Memory B cell (primary cell): ENCODE results near the gene DDAH1.
A peak's percentile ranks its signal among the peaks of the same experiment; 100 is the strongest.

Experiments
- ATAC-seq: fragments of 150-1000 bp; cut with Tn5 transposase; 2 replicates; pipeline ENCODE4 v1.10.0; 2021; ENCODE audit warnings: low read depth, mild to moderate bottlenecking, moderate library complexity
- DNase-seq, 2 donors: peaks; one replicate each; pipeline ENCODE4 v3.0.0; 2022; ENCODE audit warnings: low spot score in 2 of 2
- H3K27ac Mint-ChIP-seq: one replicate; pipeline ENCODE4 v1.8.0; 2022; ENCODE audit warnings: mild to moderate bottlenecking, moderate library complexity, mixed read lengths
- H3K27me3 Mint-ChIP-seq: one replicate; pipeline ENCODE4 v1.8.0; 2022; ENCODE audit warnings: mixed read lengths
- H3K36me3 Mint-ChIP-seq: one replicate; pipeline ENCODE4 v1.8.0; 2022; ENCODE audit warnings: mild to moderate bottlenecking, mixed read lengths
- H3K4me1 Mint-ChIP-seq: one replicate; pipeline ENCODE4 v1.8.0; 2022; ENCODE audit warnings: mixed read lengths
- H3K4me3 Mint-ChIP-seq: one replicate; pipeline ENCODE4 v1.8.0; 2022; ENCODE audit warnings: mild to moderate bottlenecking, moderate library complexity, mixed read lengths
- H3K9me3 Mint-ChIP-seq: one replicate; pipeline ENCODE4 v1.8.0; 2022; ENCODE audit warnings: mixed read lengths

DDAH1 gene

DNA sequence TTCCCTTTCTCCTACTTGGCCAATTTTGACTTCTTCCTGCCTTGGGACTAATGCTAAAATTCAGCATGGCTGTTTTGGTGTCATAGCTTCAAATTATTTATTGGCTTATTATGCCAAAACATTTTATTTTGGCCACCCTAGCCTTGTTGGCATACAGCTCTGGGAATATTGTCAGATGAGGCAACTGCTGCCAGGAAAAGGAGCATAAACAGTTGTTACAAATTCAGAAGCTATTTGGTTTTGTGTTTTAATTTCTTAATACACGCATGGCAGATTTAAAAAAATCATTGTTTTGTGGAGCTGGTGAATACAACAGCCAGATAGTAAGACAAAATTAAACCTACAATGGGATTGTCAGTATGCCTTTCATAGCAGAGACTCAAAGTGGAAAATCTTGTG lies 121.7 kb downstream of the DDAH1 start:
- Mint-ChIP-seq H3K27me3 (no peaks in the 10 kb centered on the region), H3K36me3 (peaks cover 13% of the 10 kb centered on the region)

DNA sequence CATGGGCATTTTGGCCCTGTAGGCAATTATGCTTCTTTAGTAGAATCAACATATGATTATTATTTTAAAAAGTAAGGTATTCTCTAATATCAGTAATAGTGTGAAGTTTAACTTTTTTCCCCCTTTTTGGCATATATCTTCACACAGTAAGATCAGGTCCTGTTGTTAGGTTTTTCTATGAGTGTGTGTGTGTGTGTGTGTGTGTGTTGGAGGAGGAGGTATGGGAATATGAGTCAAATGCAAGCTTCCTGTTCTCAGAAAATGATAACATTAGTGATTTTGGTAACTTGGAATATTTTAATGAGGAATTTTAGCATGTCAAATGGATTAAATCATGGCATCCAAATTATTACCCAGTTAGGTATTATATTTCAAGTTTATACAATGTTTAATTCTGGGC lies 122.8 kb downstream of the DDAH1 start:
- Mint-ChIP-seq H3K4me3 (no peak overlapping the region), H3K36me3 (peaks cover 16% of the 10 kb centered on the region), H3K27me3 (no peaks in the 10 kb centered on the region), H3K27ac (no peak overlapping the region), H3K9me3 (no peaks in the 10 kb centered on the region), H3K4me1 (peaks cover 3% of the 10 kb centered on the region)
- no peak for DNase-seq
- no peak for ATAC-seq

More for the DNA sequence above, 121.7 kb downstream of the DDAH1 start:
- Mint-ChIP-seq H3K4me1 (no peaks in the 10 kb centered on the region), H3K9me3 (no peaks in the 10 kb centered on the region), H3K27ac (no peak overlapping the region), H3K4me3 (no peak overlapping the region)
- no peak for ATAC-seq
- DNase-seq: no peak

DNA sequence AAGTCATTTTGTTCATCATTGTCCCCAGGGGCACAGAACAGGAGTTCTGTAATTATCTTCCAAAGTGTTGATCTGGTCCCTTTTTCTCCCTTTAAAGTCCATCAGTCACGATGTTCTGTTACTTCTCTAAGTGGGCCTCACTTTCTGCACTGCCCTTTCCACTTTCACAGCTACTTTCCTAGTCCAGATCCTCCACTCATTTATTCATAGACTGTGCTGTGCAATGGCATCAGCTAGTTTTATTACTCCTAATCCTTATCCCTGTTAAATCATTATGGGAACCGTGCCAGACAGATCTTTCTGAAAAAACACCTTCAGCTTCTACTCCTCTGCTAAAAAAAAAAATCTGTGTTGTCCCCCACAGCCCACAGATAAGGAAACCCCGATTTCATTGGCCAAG lies 124.5 kb downstream of the DDAH1 start:
- no peaks in the 10 kb centered on the region for H3K9me3 Mint-ChIP-seq
- no peak for DNase-seq
- no peak for ATAC-seq

DNA sequence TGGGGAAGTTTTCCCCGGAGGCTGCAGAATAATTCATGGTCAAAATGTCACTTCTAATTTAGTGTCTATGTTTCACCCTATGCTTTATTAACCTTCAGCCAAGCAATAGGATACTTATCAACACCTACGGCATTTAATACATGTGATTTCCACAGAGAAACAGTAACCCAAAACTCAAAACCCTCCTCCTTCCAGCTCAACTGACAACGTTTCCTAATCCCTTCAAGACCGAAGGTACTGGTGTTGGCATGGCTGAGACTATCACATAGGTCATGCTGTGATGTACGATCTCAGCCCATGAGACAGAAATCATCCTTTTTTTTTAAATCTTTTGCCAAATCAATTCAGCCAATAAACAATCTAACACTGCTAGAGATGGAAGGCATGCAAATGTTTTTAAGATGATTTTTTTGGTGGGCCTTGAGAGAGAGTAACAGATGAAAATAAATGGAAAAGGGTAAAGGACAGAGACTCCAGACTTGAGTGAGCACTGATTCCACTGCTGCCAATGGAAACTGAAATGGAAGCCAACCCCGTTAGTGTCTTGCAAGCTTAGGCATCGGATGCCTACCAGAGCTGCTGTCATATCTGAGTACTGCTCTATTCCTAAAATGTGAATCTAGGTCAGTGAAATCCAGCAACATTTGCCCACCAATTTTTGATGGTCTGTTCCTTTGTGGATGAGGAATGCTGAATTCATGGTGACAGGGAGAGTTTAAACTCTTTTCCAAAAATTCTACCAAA lies 125.1 kb downstream of the DDAH1 start:
- ATAC-seq: no peak
- no peak overlapping the region for H3K4me3 Mint-ChIP-seq
- peaks cover 14% of the 10 kb centered on the region for H3K36me3 Mint-ChIP-seq
- no peaks in the 10 kb centered on the region for H3K27me3 Mint-ChIP-seq
- H3K27ac Mint-ChIP-seq: no peak overlapping the region
- H3K9me3 Mint-ChIP-seq: no peaks in the 10 kb centered on the region
- DNase-seq: no peak
- H3K4me1 Mint-ChIP-seq: peaks cover 8% of the 10 kb centered on the region

More for the DNA sequence above, 124.5 kb downstream of the DDAH1 start:
- Mint-ChIP-seq H3K4me3 (no peak overlapping the region), H3K4me1 (peaks cover 3% of the 10 kb centered on the region), H3K27me3 (no peaks in the 10 kb centered on the region), H3K27ac (no peak overlapping the region), H3K36me3 (peaks cover 15% of the 10 kb centered on the region)

DNA sequence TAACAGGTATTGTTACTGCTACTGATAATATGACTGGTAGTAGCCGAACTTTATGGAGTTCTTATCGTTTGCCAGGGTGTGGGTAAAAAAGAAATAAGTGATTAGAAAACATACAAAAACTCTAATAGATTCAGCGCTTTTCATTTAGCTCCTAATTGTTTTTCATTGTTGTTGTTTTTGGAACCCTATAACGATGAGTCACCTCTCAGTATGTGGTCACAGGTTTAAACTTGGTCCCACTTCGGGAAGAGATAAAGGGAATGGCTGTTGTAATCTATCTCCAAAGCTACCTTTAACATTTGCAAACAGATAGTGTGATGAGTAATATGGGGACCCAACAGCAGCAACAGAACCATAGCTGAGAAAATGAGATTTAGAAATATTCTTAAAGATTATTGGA lies 125.9 kb downstream of the DDAH1 start:
- Mint-ChIP-seq H3K4me3 (no peak overlapping the region), H3K27me3 (no peaks in the 10 kb centered on the region), H3K27ac (no peak overlapping the region), H3K4me1 (peaks cover 10% of the 10 kb centered on the region), H3K9me3 (no peaks in the 10 kb centered on the region), H3K36me3 (peaks cover 13% of the 10 kb centered on the region)
- ATAC-seq (no peak), DNase-seq (no peak)

DNA sequence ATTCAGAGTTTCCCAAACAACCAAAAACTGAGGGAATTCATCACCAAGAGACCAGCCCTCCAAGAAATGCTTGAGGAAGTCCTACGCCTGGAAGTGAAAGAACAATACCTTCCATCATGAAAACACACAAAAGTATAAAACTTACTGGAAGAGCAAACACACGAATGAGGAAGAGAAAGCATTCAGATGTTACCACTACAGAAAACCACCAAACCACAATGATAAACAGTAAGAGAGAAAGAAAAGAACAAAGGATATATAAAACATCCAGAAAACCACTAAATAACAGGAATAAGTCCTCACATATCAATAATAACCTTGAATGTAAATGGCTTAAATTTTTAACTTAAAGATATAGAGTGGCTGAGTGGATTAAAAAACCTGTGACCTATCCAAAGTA lies 130.0 kb downstream of the DDAH1 start:
- H3K36me3 Mint-ChIP-seq: peaks cover 17% of the 10 kb centered on the region
- ATAC-seq: peak; percentile 77
- H3K4me1 Mint-ChIP-seq: peaks cover 28% of the 10 kb centered on the region
- H3K9me3 Mint-ChIP-seq: peaks cover 6% of the 10 kb centered on the region
- peak overlapping the region; percentile 3 for H3K4me3 Mint-ChIP-seq
- DNase-seq: no peak
- no peak overlapping the region for H3K27ac Mint-ChIP-seq
- H3K27me3 Mint-ChIP-seq: no peaks in the 10 kb centered on the region

DNA sequence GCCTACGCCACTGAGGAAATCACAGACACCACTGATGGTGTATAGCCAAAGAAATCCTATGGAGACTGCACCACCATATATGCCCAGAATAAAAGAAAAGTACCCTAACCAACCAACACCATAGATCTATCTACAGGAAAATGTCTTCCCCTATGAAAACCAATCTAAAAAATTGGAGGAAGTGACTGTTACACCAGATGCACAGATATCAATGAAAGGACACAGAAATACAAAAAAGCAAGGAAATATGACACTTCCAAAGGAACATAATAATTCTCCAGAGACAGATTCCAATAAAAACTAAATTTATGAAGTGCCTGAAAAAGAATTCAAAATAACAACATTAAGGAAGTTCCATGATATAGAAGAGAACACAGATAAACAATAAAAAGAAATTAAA lies 131.8 kb downstream of the DDAH1 start:
- peaks cover 29% of the 10 kb centered on the region for H3K4me1 Mint-ChIP-seq
- H3K27ac Mint-ChIP-seq: no peak overlapping the region
- no peak for ATAC-seq
- H3K4me3 Mint-ChIP-seq: no peak overlapping the region
- H3K36me3 Mint-ChIP-seq: peaks cover 16% of the 10 kb centered on the region
- DNase-seq: no peak
- peaks cover 6% of the 10 kb centered on the region for H3K9me3 Mint-ChIP-seq
- H3K27me3 Mint-ChIP-seq: no peaks in the 10 kb centered on the region

DNA sequence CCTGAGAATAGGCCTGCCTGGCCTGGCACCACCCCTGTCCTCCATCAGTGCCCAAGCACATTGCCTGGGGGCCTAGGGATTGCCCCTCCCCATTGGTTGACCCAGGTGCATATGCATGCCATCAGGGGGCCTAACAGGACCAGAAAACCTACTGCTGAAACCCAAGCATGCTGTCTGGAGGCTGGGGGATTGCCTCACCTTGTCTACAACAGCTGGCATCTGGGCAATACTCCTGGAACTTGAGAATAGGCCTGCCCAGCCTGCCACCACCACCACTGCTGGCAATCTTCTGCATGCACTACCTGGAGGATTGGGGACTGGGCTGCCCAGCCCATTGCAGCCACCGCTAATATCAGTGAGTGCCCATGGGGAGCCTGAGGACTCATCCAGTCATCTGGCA lies 132.4 kb downstream of the DDAH1 start:
- no peak for ATAC-seq
- no peaks in the 10 kb centered on the region for H3K27me3 Mint-ChIP-seq
- H3K9me3 Mint-ChIP-seq: peaks cover 6% of the 10 kb centered on the region

DNA sequence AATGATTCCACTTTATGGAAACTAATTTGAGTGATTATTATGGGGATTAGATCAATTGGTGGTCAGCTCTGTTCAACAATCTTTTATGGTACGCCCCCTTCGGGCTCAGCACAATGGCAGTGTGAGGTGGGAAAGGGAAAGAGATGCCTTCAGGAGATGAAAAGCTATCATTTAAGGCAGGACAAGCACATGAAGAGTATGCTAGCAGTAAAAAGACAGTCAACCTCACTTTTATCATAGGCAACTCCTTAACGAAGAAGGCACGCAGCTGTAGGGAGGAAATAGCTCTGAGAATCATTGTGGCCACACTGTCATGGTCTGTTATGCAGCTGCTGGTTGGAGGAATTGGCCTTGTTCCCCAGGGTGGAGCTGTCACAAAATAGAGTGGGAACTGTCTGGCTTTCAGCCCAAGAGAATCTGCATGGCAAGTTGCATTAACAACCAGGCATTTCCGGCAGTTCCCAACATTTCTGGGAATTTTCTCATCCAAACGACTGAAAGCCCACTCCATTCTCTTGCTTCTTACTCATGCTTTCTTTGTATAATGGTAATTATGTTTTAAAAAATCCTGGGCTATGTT lies 134.2 kb downstream of the DDAH1 start:
- H3K9me3 Mint-ChIP-seq: peaks cover 6% of the 10 kb centered on the region
- H3K27me3 Mint-ChIP-seq: no peaks in the 10 kb centered on the region
- peaks cover 15% of the 10 kb centered on the region for H3K36me3 Mint-ChIP-seq
- peak; percentile 76 for ATAC-seq
- no peak for DNase-seq
- no peak overlapping the region for H3K27ac Mint-ChIP-seq
- peaks cover 26% of the 10 kb centered on the region for H3K4me1 Mint-ChIP-seq
- no peak overlapping the region for H3K4me3 Mint-ChIP-seq

More for the DNA sequence above, 132.4 kb downstream of the DDAH1 start:
- Mint-ChIP-seq H3K4me3 (no peak overlapping the region), H3K4me1 (peaks cover 26% of the 10 kb centered on the region), H3K27ac (no peak overlapping the region), H3K36me3 (peaks cover 15% of the 10 kb centered on the region)
- no peak for DNase-seq

DNA sequence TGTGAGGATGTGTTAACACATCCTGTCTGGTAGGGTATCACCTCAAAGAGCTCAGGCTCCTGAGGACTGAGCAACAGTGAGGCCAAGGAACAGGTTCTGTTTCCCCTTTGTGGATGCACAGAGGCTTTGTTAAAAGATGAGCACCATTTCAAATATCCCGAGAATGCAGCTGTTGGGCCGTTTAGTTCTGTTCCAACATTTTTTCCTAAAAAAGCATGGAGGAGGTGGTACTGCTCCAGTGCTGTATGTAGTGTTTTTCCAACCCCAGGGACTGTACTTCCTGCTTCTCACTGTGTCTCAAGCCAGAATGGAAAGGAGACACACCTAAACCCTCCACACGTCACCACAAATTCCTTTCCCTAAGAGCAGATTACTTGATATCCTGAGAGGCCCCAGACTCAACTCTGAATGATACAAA lies 134.7 kb downstream of the DDAH1 start:
- Mint-ChIP-seq H3K27ac (no peak overlapping the region), H3K27me3 (no peaks in the 10 kb centered on the region), H3K4me3 (no peak overlapping the region), H3K4me1 (peaks cover 25% of the 10 kb centered on the region), H3K36me3 (peaks cover 15% of the 10 kb centered on the region), H3K9me3 (peaks cover 6% of the 10 kb centered on the region)
- DNase-seq: no peak
- no peak for ATAC-seq

DNA sequence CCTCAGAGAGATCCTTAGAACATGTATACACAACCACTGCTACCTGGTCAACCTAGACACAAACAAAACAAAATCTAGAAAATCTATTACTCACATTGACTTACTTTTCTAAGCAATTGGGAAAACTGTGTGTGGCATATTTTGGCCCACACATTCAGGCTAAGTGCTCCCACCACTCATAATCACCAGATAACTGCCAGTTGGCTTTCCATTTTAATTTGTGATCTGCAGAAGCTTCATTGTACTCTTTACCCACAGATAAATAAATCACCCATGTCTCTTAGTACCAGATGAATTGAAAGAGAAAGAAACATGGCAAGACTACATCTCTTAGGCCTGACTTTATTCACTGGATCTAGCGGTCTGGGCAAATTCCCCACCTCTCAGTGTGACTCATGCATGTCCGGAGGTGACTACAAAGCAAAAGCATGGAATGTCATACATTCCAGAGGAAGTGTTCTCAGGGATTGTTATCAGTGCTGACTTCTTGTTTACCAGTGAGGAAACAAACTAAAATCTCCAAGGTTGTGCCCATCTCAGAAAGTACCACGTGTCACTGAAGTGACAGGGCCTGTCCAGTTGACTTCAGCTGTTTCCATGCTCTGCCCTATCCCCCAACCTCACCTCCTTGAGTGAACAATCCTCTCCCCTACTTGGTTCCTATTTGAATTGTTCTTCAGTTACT lies 136.1 kb downstream of the DDAH1 start:
- peaks cover 15% of the 10 kb centered on the region for H3K36me3 Mint-ChIP-seq
- H3K9me3 Mint-ChIP-seq: peaks cover 6% of the 10 kb centered on the region
- no peak overlapping the region for H3K27ac Mint-ChIP-seq
- no peaks in the 10 kb centered on the region for H3K27me3 Mint-ChIP-seq
- H3K4me3 Mint-ChIP-seq: no peak overlapping the region
- H3K4me1 Mint-ChIP-seq: peaks cover 17% of the 10 kb centered on the region
- DNase-seq: no peak
- no peak for ATAC-seq

DNA sequence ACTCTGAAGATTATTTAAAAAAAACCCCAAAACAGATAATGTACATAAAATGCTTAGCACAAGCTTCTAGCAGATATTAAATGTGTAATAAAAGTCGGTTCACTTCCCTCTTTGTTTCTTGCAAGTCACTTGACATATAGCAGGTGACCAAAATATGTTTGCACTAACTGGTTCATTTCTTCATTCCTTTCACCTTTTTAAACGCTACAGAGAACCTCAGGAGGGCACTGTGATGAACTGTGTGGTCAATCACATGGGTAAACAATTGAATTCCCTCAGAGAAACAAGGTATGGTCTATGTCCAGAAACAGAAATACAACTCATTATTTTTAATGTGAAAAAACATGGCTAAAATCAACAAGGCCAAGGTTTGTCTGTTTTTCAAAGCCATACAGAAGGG lies 137.2 kb downstream of the DDAH1 start:
- no peak overlapping the region for H3K27ac Mint-ChIP-seq
- peaks cover 7% of the 10 kb centered on the region for H3K36me3 Mint-ChIP-seq
- H3K9me3 Mint-ChIP-seq: no peaks in the 10 kb centered on the region
- no peaks in the 10 kb centered on the region for H3K27me3 Mint-ChIP-seq
- peaks cover 16% of the 10 kb centered on the region for H3K4me1 Mint-ChIP-seq
- no peak for DNase-seq
- no peak for ATAC-seq
- no peak overlapping the region for H3K4me3 Mint-ChIP-seq

DNA sequence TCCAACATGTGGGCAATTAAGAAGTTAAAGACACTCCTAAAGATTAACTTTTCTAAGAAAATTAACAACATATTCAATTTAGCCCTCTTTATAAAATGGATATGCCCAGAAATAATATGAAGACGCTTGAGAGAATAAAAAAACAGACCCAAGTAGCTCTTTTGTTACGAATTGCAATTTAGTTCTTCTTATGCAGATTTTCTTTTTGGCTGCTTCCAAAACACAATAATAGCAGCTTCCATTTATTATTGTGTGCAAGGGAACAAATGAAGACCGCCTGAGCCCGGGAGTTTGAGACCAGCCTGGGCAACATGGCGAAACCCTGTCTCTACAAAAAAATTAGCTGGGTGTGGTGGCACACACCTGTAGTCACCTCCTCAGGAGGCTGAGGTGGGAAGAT lies 138.1 kb downstream of the DDAH1 start:
- no peak for DNase-seq
- H3K4me1 Mint-ChIP-seq: peaks cover 16% of the 10 kb centered on the region
- H3K27me3 Mint-ChIP-seq: no peaks in the 10 kb centered on the region
- no peaks in the 10 kb centered on the region for H3K9me3 Mint-ChIP-seq
- H3K27ac Mint-ChIP-seq: no peak overlapping the region
- H3K36me3 Mint-ChIP-seq: peaks cover 7% of the 10 kb centered on the region
- no peak for ATAC-seq
- no peak overlapping the region for H3K4me3 Mint-ChIP-seq

DNA sequence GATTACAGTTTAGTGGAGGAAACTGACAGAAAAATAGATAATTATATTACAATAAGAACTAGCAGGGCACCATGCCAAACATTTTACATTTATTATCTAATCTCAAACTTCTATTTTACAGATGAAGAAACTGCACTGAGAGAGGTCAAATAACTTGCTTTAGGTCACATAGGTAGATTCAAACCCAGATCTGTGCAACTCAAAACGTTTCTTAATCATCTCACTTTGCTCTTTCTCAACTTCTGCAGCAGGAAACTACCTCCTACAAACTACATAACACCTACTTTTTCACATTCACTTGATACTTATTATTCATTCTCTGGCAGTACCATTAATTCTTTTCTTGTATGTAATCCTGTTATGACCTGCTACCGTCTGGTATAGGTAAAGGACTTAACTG lies 138.6 kb downstream of the DDAH1 start:
- H3K4me3 Mint-ChIP-seq: no peak overlapping the region
- peaks cover 5% of the 10 kb centered on the region for H3K36me3 Mint-ChIP-seq
- no peaks in the 10 kb centered on the region for H3K27me3 Mint-ChIP-seq
- H3K4me1 Mint-ChIP-seq: peaks cover 13% of the 10 kb centered on the region
- ATAC-seq (no peak), DNase-seq (no peak)
- no peaks in the 10 kb centered on the region for H3K9me3 Mint-ChIP-seq
- no peak overlapping the region for H3K27ac Mint-ChIP-seq
